OCI-LY7 (cell line): ENCODE data around the gene CLCN4.

ENCODE experiments used
- CTCF ChIP-seq: fragments of 200-600 bp; sonication (generic); conservative IDR thresholded peaks from 2 replicates; pipeline ENCODE4 v1.5.1; 2014; ENCODE audit warnings: mild to moderate bottlenecking, antibody characterized with exemption, low read length, moderate library complexity, mixed read lengths
- EZH2phosphoT487 ChIP-seq: fragments of 200-600 bp; sonication (generic); IDR thresholded peaks from 2 replicates; pipeline ENCODE4 v1.6.1; 2018; ENCODE audit warnings: low read depth, borderline replicate concordance, mild to moderate bottlenecking, mixed run types, antibody characterized with exemption, low read length, moderate library complexity, mixed read lengths

GRCh38 chrX:10208953-10209352, 52.2 kb downstream of the CLCN4 start:
- TF ChIP-seq CTCF (no peak), EZH2phosphoT487 (no peak)
